Measurements from ENCODE around the gene CCDC3.
"Not testable (repeated sequence)": the region's sequence is repeated elsewhere in the genome, so short reads cannot be mapped to it uniquely, and the experiment has no call there.

The CCDC3 gene

DNA sequence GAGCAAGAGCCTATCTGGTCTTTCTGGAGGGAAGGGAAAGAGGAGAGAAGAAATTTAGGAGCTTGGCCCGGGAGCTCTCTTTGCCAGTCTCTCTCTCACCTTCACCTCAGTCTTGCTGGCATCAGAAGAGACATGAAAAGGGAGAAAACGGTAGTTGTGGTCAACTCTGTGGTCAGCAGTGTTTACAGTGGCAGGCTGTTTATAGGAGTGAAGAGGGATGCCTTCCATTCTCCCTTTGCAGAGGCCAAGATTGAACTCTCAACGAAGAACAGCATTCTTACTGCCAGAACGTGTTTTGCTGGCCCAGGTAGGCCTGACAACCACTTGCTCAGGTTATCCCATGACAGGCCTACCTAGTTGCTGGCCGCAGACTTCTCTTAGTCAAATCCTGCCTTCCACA, 133.3 kb downstream of the CCDC3 start:
- Histone ChIP-seq H4K20me1 (ENCODE audit: low read depth, low read length) (no peaks in the 10 kb centered on the region), H3K4me2 (ENCODE audit: low read depth, low read length, poor library complexity, severe bottlenecking) (no peak overlapping the region), H3K27me3 (ENCODE audit: low read length) (no peaks in the 10 kb centered on the region), H3K79me2 (ENCODE audit: insufficient read depth, low read length) (no peaks in the 10 kb centered on the region), H3K4me3 (ENCODE audit: insufficient read depth, low read length, poor library complexity, severe bottlenecking) (no peak overlapping the region), H2AFZ (ENCODE audit: low read depth, low read length, severe bottlenecking) (no peak overlapping the region), H3K9ac (ENCODE audit: low read length) (no peak overlapping the region), H3K9me2 (replicated peaks; ENCODE audit: insufficient read depth, low read length) (no peaks in the 10 kb centered on the region), H3K36me3 (ENCODE audit: low read length) (no peaks in the 10 kb centered on the region), H3F3A (ENCODE audit: insufficient read depth) (no peaks in the 10 kb centered on the region), H3K27ac (ENCODE audit: low read depth, low read length) (no peak overlapping the region), H3K9me3 (ENCODE audit: insufficient read depth, low read length) (no peaks in the 10 kb centered on the region)
- TF ChIP-seq, protein P1, sequence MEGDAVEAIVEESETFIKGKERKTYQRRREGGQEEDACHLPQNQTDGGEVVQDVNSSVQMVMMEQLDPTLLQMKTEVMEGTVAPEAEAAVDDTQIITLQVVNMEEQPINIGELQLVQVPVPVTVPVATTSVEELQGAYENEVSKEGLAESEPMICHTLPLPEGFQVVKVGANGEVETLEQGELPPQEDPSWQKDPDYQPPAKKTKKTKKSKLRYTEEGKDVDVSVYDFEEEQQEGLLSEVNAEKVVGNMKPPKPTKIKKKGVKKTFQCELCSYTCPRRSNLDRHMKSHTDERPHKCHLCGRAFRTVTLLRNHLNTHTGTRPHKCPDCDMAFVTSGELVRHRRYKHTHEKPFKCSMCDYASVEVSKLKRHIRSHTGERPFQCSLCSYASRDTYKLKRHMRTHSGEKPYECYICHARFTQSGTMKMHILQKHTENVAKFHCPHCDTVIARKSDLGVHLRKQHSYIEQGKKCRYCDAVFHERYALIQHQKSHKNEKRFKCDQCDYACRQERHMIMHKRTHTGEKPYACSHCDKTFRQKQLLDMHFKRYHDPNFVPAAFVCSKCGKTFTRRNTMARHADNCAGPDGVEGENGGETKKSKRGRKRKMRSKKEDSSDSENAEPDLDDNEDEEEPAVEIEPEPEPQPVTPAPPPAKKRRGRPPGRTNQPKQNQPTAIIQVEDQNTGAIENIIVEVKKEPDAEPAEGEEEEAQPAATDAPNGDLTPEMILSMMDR (IDR thresholded peaks at IDR 0.05; ENCODE audit: insufficient read depth, low read length, poor library complexity, severe bottlenecking) = no peak
- no peak for TF ChIP-seq EZH2phosphoT487 (conservative IDR thresholded peaks at IDR 0.05; ENCODE audit: low read length)

- H3K9ac ChIP-seq (ENCODE audit: low read length); H4K20me1 ChIP-seq (ENCODE audit: low read depth, low read length); H3K36me3 ChIP-seq (ENCODE audit: low read length); H3K27me3 ChIP-seq (ENCODE audit: low read length); H3F3A ChIP-seq (ENCODE audit: insufficient read depth); H3K4me2 ChIP-seq (ENCODE audit: low read depth, low read length, poor library complexity, severe bottlenecking); H2AFZ ChIP-seq (ENCODE audit: low read depth, low read length, severe bottlenecking); H3K9me3 ChIP-seq (ENCODE audit: insufficient read depth, low read length); H3K79me2 ChIP-seq (ENCODE audit: insufficient read depth, low read length); H3K27ac ChIP-seq (ENCODE audit: low read depth, low read length); H3K4me3 ChIP-seq (ENCODE audit: insufficient read depth, low read length, poor library complexity, severe bottlenecking); H3K9me2 ChIP-seq (replicated peaks; ENCODE audit: insufficient read depth, low read length): not testable (repeated sequence)
Measured at GRCh38 chr10:12865515-12865914, 136.0 kb downstream of the CCDC3 start.

- no peak overlapping the region for H3K27ac ChIP-seq (ENCODE audit: low read depth, low read length)
- no peak for TF ChIP-seq EZH2phosphoT487 (conservative IDR thresholded peaks at IDR 0.05; ENCODE audit: low read length)
- TF ChIP-seq, protein P1 (IDR thresholded peaks at IDR 0.05; ENCODE audit: insufficient read depth, low read length, poor library complexity, severe bottlenecking) = no peak
- H3K36me3 ChIP-seq (ENCODE audit: low read length) = no peaks in the 10 kb centered on the region
- no peak overlapping the region for H3K4me2 ChIP-seq (ENCODE audit: low read depth, low read length, poor library complexity, severe bottlenecking)
- no peaks in the 10 kb centered on the region for H3F3A ChIP-seq (ENCODE audit: insufficient read depth)
- no peaks in the 10 kb centered on the region for H3K9me3 ChIP-seq (ENCODE audit: insufficient read depth, low read length)
- H2AFZ ChIP-seq (ENCODE audit: low read depth, low read length, severe bottlenecking) = no peak overlapping the region
- H3K9me2 ChIP-seq (replicated peaks; ENCODE audit: insufficient read depth, low read length) = no peaks in the 10 kb centered on the region
- no peaks in the 10 kb centered on the region for H3K27me3 ChIP-seq (ENCODE audit: low read length)
- no peaks in the 10 kb centered on the region for H3K79me2 ChIP-seq (ENCODE audit: insufficient read depth, low read length)
- no peaks in the 10 kb centered on the region for H4K20me1 ChIP-seq (ENCODE audit: low read depth, low read length)
- no peak overlapping the region for H3K4me3 ChIP-seq (ENCODE audit: insufficient read depth, low read length, poor library complexity, severe bottlenecking)
- H3K9ac ChIP-seq (ENCODE audit: low read length) = no peak overlapping the region
Measured at GRCh38 chr10:12862459-12862858, 139.1 kb downstream of the CCDC3 start.

- Histone ChIP-seq H3K27me3 (ENCODE audit: low read length) (no peaks in the 10 kb centered on the region), H3K9me2 (replicated peaks; ENCODE audit: insufficient read depth, low read length) (no peaks in the 10 kb centered on the region), H3K4me2 (ENCODE audit: low read depth, low read length, poor library complexity, severe bottlenecking) (no peak overlapping the region), H3K79me2 (ENCODE audit: insufficient read depth, low read length) (no peaks in the 10 kb centered on the region), H3K9ac (ENCODE audit: low read length) (no peak overlapping the region), H3K4me3 (ENCODE audit: insufficient read depth, low read length, poor library complexity, severe bottlenecking) (no peak overlapping the region), H4K20me1 (ENCODE audit: low read depth, low read length) (no peaks in the 10 kb centered on the region), H3K27ac (ENCODE audit: low read depth, low read length) (no peak overlapping the region), H3F3A (ENCODE audit: insufficient read depth) (no peaks in the 10 kb centered on the region), H3K36me3 (ENCODE audit: low read length) (no peaks in the 10 kb centered on the region), H3K9me3 (ENCODE audit: insufficient read depth, low read length) (no peaks in the 10 kb centered on the region), H2AFZ (ENCODE audit: low read depth, low read length, severe bottlenecking) (no peak overlapping the region)
- no peak for TF ChIP-seq EZH2phosphoT487 (conservative IDR thresholded peaks at IDR 0.05; ENCODE audit: low read length)
- TF ChIP-seq, protein P1 (IDR thresholded peaks at IDR 0.05; ENCODE audit: insufficient read depth, low read length, poor library complexity, severe bottlenecking) = no peak
Measured at GRCh38 chr10:12854988-12855387, 146.5 kb downstream of the CCDC3 start.
